Stimulated activated CD8-positive, alpha-beta memory T cell treated with anti-CD3 and anti-CD28 coated beads, Interleukin-4, amount 100 ng/mL, for 4 hours (primary cell): ENCODE data around the gene FXYD5.
A peak's percentile ranks its signal among the peaks of the same experiment; 100 is the strongest.
"Not testable (repeated sequence)": the region's sequence is repeated elsewhere in the genome, so short reads cannot be mapped to it uniquely, and the experiment has no call there.

Experiments
- DNase-seq, 2 donors: peaks; one replicate each; pipeline ENCODE4 v3.0.0-alpha.2; 2020; ENCODE audit warnings: low read depth in 2 of 2, low spot score in 1 of 2

The FXYD5 gene

DNA sequence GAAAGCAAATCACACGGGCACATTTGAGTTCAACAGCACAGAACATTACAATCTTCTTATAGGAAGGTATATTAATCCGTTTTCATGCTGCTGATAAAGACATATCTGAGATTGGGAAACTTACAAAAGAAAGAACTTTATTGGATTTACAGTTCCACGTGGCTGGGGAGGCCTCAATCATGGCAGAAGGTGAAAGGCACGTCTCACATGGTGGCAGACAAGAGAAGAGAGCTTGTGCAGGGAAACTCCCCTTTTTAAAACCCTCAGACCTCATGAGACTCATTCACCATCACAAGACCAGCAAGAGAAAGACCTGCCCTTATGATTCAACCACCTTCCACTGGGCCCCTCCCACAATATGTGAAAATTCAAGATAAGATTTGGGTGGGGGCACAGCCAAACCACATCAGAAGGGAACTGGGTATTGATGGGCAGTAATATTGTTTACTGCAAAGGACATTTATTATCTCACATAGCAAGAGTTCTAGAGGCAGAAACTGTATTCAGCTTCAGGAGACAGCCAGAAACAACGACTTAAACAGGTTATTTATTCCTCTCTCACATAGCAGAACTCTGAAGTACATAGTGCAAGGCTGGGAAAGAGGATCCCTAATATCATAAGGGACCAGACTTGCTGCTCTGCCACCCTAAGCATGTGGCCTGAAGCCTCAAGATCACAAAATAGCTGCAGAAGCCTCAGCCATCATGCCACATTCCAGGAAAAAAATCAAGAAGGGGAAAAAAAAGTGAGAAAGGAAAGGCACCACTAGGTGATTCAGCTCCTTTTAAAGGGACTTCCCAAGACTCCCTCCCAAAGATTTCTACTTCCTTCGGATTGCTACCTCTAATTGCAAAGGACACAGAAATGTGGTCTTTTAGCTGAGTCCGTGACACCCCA, 23.1 kb downstream of the FXYD5 start:
- no peak for DNase-seq

- no peak for DNase-seq
Measured at GRCh38 chr19:35178701-35179100, 24.2 kb downstream of the FXYD5 start.

GRCh38 chr19:35179830-35180229, 25.3 kb downstream of the FXYD5 start:
- no peak for DNase-seq

DNA sequence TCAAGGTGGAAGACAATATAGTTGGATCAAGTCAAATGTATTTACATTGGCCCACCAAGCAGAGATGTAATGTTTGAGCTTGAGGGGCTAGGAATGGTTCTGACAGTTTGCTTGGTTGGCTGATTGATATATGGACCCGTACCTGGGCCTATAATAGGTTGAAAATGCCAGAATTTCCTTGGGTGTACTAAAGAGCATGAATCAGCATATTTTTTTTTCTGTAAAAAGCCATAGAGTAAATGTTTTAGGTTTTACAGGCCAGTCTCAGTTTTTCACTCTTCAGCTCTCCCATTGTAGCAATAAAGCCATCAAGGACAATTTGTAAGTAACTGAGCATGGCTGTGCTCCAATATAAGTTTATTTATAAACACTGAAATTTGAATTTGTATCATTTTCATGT, 26.9 kb downstream of the FXYD5 start:
- no peak for DNase-seq

GRCh38 chr19:35184267-35184666, 29.7 kb downstream of the FXYD5 start:
- no peak for DNase-seq

DNA sequence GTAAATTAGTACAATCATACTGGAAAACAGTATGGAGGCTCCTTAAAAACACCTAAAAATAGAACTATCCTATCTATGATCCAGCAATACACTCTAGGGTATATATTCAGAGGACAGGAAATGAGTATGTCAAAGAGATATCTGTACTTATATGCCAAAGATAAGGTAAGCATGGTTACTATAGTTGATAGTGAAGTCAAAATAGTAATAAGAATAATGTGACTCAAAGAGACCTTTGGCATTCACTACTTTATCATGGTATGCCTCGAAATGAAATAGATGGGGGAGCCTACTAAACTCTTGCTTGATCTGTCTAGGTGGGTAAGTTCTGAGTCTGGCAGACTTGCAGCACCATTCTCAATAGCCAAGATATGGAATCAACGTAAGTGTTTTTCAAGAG, 30.3 kb downstream of the FXYD5 start:
- DNase-seq = no peak

- no peak for DNase-seq
Measured at GRCh38 chr19:35194012-35194984, 39.8 kb downstream of the FXYD5 start.

GRCh38 chr19:35195830-35196229, 41.3 kb downstream of the FXYD5 start:
- no peak for DNase-seq

- DNase-seq = not testable (repeated sequence)
Measured at GRCh38 chr19:35196861-35197260, 42.3 kb downstream of the FXYD5 start.

GRCh38 chr19:35199481-35199880, 44.9 kb downstream of the FXYD5 start:
- DNase-seq = no peak

DNA sequence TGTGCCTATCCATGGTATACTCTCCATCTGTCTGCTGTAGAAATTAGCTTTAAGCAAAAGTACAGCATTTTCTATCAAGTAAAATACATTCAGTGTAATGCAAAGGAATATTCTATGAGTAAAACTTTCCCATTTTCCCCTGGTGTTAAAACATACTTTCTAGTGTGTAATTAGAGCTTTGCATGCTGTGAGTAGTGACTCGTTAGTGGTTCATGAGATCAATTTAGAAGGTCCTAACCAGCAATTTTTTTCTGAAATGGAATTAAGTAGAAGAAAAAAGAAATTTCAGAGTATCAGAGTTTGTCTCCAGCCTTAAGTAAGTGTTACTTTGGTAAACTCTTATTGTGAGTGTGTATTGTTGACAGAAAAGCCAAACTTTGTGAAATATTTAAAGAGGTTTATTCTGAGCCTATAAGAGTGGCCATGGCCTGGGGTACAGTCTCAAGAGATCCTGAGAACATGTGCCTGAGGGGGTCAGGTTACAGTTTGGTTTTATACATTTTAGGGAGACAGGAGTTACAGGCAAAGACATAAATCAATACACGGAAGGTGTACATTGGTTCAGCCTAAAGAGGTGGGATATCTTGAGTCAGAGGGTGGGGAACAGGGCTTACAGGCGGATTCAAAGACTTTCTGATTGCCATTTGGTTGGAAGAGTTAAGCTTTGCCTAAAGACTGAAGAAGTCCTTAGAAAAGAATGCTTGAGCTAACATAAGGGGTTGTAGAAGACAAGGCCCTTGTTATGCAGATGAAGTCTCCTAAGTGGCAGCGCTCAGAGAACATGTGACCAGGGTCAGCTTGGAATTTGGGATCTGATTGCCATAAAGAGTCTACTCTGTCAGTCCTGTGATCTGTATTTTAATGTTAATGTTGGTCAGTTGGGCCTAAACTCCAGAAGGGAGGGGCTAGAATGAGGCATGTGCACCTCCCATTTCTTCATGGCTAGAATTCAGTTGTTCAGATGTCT, 48.5 kb downstream of the FXYD5 start:
- no peak for DNase-seq

DNA sequence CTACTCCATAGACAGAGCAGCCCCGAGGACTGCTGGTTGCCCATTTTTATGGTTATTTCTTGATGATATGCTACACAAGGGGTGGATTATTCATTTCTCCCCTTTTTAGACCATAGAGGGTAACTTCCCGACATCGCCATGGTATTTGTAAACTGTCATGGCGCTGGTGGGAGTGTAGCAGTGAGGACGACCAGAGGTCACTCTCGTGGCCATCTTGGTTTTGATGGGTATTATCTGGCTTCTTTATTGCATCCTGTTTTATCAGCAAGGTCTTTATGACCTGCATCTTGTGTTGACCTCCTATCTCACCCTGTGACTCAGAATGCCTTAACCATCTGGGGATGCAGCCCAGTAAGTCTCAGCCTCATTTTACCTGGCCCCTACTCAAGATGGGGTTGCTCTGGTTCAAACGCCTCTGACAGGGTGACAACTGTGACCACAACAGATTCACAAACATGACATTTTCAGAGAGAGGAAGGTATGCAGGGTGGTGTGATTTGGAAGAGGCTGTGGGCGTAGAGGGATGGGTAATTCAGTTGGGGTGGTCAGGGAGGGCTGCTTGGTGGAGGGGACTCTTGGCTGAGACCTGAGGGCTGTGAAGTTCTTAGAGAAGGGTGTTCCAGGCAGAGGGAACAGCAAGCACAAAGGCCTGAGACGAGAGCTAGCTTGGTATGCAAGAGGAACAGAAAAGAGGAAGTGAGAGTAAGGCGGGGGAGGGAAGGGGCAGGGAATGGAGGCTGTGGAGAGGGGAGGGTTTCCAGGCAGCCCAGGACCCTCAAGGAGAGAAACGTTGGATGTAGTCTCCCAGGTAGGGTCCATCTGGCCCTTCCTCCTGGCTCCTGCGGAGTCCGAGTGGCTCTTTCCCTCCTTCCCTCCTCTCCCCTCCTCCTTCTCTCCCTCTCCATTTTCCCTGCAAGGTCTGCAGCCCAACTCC, 50.5 kb downstream of the FXYD5 start:
- no peak for DNase-seq

GRCh38 chr19:35205733-35206323, 51.3 kb downstream of the FXYD5 start:
- no peak for DNase-seq

DNA sequence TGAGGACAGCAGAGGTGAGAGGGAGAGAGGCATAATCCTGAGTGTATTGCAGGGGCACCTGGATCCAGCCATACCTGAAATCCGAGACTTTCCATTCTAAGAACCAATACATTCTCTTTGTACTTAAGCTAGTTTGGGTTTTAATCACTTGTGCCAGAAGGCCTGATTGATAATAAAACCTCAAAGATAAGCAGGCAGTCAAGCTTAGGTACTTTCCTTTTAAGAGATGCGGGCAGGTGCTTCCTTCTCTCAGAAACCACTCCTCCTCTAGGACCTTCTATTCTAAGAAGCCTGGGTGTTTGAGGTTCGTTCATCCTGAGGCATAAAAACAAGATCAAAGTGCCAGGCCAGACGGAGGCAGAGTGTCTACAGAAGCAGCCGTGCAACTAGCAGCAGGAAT, 51.8 kb downstream of the FXYD5 start:
- no peak for DNase-seq

DNA sequence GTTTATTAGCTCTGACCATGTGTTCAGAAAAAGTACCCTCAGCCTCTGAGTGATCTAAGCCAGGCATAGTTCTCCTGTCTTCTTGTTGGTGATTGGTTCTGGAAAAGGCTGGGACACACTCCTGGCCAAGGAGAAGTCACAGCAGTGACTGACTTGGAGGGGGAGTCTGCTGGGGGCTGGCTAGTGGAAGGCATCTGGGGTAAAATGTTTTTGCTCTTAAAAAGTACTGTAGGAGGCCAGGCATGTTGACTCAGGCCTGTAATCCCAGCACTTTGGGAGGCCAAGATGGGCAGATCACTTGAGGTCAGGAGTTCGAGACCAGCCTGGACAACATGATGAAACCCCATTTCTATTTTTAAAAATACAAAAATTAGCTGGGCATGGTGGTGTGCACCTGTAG, 52.3 kb downstream of the FXYD5 start:
- DNase-seq = no peak

DNA sequence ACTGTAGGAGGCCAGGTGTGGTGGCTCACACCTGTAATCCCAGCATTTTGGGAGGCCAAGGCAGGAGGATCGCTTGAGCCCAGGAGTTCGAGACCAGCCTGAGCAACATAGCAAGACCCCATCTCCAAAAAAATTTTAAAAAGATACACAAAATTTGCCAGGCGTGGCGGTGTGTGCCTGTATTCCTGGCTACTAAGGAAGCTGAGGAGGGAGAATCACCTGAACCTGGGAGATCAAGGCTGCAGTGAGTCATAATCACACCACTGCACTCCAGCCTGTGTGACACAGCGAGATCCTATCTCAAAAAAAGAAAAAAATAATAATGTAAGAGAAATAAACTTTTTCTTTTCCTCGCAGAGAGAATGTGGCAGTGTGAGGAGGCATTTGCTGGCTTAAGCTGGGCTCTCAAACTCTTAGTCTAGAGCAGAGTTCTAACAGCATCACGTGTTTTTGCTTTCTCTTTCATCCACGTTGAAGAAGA, 52.9 kb downstream of the FXYD5 start:
- no peak for DNase-seq

DNA sequence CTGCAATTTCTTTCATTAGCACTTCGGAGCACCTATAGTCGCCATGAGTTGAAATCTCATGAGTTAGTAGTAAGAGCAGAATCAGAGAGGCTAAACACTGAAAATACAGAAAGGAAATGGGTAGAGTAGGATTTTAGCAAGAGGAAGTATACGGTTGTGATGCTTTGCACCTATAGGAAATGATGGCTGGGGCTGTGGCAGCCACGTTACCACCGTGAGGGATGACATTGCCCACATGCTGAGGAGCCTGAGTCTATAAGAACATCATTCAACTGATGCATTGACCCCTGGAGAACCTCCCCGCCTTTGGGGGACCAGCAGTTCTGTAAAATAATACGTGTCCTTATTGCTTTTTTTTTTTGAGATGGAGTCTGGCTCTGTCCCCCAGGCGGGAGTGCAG, 53.6 kb downstream of the FXYD5 start:
- DNase-seq = no peak

GRCh38 chr19:35209646-35210045, 55.1 kb downstream of the FXYD5 start:
- DNase-seq = no peak

DNA sequence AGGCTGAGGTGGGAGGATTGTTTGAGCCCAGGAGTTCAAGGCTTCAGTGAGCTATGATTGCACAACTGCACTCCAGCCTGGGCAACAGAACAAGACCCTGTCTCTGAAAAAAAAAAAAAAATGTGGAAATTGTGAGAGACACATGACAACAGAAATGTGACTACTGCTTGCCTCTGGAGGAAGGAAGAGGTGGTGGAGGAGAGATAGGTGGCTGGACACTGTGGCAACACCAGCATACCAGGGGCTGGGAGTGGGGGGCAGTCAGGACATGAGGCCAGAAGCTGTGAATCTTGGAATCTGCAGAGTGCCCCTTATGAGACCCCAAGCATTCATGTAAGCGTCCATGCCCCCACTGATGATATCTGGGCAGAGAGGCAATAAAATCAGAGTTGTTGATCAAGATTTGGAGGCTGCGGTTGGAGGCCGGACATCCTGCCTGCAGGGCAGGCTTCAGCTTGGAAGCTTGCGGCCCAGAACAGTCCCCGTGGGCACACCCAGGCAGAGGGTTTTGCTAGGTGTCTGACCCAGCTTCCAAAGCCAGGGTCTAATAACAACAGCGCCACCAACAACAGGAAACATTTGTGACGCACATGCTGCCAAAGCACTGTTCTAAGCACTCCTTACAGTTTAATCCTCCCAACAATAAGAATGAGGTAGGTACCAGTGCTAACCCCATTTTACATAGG, 57.2 kb downstream of the FXYD5 start:
- DNase-seq = peak; percentile 33 to 48
